ENCODE results near the gene LEKR1. TPM values are rescaled to one million over a fixed set of nuclear protein-coding genes. Genes with fewer than 3 reads are reported as not detected.

LEKR1 gene
- total RNA-seq, 1 donor from 2014 or later: under 0.01 TPM

DNA sequence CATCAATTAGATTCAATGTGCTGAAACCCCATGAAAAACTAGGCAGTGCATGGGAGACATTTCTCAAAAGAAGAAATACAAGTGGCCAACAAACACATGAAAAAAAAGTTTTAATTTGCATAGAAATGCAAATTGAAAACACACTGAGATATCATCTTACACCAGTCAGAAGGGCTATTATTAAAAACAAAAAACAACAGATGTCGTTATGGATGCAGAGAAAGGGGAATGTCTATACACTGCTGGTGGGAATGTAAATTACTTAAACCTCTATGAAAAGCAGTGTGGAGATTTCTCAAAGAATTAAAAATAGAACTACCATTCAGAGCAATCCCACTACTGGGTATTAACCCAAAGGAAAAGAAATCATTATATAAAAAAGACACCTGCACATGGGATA is 235.1 kb downstream of the LEKR1 start:
- H3K36me3 ChIP-seq (ENCODE audit: control insufficient read depth, insufficient read depth, low read length): no peaks in the 10 kb centered on the region
- TF ChIP-seq, protein P1, sequence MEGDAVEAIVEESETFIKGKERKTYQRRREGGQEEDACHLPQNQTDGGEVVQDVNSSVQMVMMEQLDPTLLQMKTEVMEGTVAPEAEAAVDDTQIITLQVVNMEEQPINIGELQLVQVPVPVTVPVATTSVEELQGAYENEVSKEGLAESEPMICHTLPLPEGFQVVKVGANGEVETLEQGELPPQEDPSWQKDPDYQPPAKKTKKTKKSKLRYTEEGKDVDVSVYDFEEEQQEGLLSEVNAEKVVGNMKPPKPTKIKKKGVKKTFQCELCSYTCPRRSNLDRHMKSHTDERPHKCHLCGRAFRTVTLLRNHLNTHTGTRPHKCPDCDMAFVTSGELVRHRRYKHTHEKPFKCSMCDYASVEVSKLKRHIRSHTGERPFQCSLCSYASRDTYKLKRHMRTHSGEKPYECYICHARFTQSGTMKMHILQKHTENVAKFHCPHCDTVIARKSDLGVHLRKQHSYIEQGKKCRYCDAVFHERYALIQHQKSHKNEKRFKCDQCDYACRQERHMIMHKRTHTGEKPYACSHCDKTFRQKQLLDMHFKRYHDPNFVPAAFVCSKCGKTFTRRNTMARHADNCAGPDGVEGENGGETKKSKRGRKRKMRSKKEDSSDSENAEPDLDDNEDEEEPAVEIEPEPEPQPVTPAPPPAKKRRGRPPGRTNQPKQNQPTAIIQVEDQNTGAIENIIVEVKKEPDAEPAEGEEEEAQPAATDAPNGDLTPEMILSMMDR (IDR thresholded peaks at IDR 0.05; ENCODE audit: insufficient read depth, low read length, severe bottlenecking): no peak
- DNase-seq (ENCODE audit: low read depth) (no peak), FAIRE-seq (no peak)
- H3K27me3 ChIP-seq (ENCODE audit: control insufficient read depth, insufficient read depth, low read length): no peaks in the 10 kb centered on the region
- H3K4me3 ChIP-seq (ENCODE audit: low read depth, low read length): no peak overlapping the region

DNA sequence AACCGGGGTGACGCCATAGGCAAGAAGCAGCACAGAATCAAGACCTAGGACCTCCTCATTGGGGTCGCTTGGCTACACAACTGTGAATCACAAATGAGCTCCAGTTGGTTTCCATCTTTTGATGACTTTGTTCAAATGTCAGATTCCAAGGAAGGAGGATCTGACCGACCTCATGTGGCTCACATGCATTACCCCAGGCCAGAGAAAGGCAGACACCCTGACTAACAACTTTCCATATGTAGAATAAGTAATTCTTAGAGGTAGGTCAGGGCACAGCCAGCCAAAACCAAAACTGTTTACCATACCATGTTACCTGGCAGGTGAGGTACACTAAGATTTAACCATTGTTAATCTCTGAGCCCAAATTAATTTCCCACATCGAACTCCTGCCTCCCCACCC is 237.3 kb downstream of the LEKR1 start:
- TF ChIP-seq, protein P1 (IDR thresholded peaks at IDR 0.05; ENCODE audit: insufficient read depth, low read length, severe bottlenecking): no peak
- no peaks in the 10 kb centered on the region for H3K27me3 ChIP-seq (ENCODE audit: control insufficient read depth, insufficient read depth, low read length)
- FAIRE-seq: no peak
- no peak overlapping the region for H3K4me3 ChIP-seq (ENCODE audit: low read depth, low read length)
- no peak for DNase-seq (ENCODE audit: low read depth)
- no peaks in the 10 kb centered on the region for H3K36me3 ChIP-seq (ENCODE audit: control insufficient read depth, insufficient read depth, low read length)

DNA sequence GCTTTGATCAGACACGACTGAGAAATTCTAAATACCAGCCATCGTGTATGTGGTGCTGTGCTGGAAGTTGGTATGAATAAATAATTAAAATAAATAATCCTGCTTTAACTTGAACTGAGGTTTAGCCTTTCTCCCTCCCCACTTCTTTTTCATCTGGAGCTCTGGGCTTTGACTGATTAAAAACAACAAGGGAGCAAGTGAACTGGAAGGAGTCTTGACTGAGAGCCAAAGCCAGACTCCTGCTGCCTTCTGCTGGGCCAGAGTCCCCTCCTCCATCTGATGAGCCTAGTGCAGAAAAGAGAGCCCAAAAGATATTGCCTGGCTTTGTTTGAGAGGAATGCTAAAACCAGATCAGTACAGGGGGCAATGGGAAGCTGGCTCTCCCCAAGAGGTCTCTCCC is 237.8 kb downstream of the LEKR1 start:
- TF ChIP-seq, protein P1 (IDR thresholded peaks at IDR 0.05; ENCODE audit: insufficient read depth, low read length, severe bottlenecking): no peak
- H3K36me3 ChIP-seq (ENCODE audit: control insufficient read depth, insufficient read depth, low read length): no peaks in the 10 kb centered on the region
- FAIRE-seq (no peak), DNase-seq (ENCODE audit: low read depth) (no peak)
- no peak overlapping the region for H3K4me3 ChIP-seq (ENCODE audit: low read depth, low read length)
- H3K27me3 ChIP-seq (ENCODE audit: control insufficient read depth, insufficient read depth, low read length): no peaks in the 10 kb centered on the region

DNA sequence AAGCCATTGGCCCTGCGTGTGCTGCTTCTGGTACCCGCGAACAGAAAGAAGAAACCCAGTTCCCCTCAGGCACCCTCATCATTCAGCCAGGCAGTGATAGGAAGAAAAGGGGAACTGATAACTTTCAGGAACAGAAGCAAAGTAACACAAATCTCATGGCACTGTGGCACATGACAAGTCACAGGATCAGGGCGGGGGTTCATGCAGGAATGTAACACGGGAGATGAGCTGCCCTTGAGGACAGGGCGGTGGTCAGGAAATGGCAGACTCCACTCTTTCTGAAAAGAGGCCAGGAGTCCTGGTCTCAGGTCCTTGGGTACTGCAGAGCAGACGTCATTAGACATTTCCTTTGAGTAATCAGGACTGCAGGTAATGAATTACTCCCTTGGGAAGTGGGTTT is 238.2 kb downstream of the LEKR1 start:
- TF ChIP-seq, protein P1 (IDR thresholded peaks at IDR 0.05; ENCODE audit: insufficient read depth, low read length, severe bottlenecking): no peak
- H3K4me3 ChIP-seq (ENCODE audit: low read depth, low read length): no peak overlapping the region
- H3K36me3 ChIP-seq (ENCODE audit: control insufficient read depth, insufficient read depth, low read length): no peaks in the 10 kb centered on the region
- no peaks in the 10 kb centered on the region for H3K27me3 ChIP-seq (ENCODE audit: control insufficient read depth, insufficient read depth, low read length)
- no peak for FAIRE-seq
- DNase-seq (ENCODE audit: low read depth): no peak

DNA sequence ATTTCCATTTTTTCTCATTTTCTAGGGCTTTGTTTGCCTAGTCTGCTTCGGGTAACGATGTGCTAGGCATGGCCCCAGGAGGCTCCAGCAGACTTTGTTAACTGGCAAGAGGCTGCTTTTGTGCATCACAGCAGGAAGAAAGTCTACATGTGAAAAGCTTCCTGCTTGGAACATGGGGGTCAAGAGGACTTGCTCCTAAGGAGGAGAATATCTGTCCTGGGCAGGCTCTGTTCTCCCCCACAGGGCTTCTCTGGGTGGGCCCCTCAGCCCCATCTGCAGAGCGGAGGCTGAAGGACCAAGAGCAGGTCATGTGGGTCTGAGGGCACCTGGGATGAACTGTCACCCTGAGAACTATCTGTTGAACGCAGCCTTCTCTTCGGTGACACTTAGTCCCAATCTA is 239.0 kb downstream of the LEKR1 start:
- no peak for FAIRE-seq
- no peak overlapping the region for H3K4me3 ChIP-seq (ENCODE audit: low read depth, low read length)

More for the DNA sequence above, 239.0 kb downstream of the LEKR1 start:
- no peaks in the 10 kb centered on the region for H3K36me3 ChIP-seq (ENCODE audit: control insufficient read depth, insufficient read depth, low read length)
- TF ChIP-seq, protein P1 (IDR thresholded peaks at IDR 0.05; ENCODE audit: insufficient read depth, low read length, severe bottlenecking): no peak
- DNase-seq (ENCODE audit: low read depth): no peak
- no peaks in the 10 kb centered on the region for H3K27me3 ChIP-seq (ENCODE audit: control insufficient read depth, insufficient read depth, low read length)
